ENCODE data around the gene PLAGL1.

- TF ChIP-seq, protein P1, sequence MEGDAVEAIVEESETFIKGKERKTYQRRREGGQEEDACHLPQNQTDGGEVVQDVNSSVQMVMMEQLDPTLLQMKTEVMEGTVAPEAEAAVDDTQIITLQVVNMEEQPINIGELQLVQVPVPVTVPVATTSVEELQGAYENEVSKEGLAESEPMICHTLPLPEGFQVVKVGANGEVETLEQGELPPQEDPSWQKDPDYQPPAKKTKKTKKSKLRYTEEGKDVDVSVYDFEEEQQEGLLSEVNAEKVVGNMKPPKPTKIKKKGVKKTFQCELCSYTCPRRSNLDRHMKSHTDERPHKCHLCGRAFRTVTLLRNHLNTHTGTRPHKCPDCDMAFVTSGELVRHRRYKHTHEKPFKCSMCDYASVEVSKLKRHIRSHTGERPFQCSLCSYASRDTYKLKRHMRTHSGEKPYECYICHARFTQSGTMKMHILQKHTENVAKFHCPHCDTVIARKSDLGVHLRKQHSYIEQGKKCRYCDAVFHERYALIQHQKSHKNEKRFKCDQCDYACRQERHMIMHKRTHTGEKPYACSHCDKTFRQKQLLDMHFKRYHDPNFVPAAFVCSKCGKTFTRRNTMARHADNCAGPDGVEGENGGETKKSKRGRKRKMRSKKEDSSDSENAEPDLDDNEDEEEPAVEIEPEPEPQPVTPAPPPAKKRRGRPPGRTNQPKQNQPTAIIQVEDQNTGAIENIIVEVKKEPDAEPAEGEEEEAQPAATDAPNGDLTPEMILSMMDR (IDR thresholded peaks at IDR 0.05) = no peak
- TF ChIP-seq POLR2AphosphoS5 (IDR thresholded peaks at IDR 0.05) = no peak
These were observed 39.6 kb upstream of the PLAGL1 start for GRCh38 chr6:144047688-144048087.
